ENCODE measurements around the gene HOXB4. TPM values are rescaled to one million over a fixed set of nuclear protein-coding genes. Genes with fewer than 3 reads are reported as not detected.
A peak's percentile ranks its signal among the peaks of the same experiment; 100 is the strongest.

The HOXB4 gene
- total RNA-seq, 4 donors from 2014 or later: 0.18 to 1.8 (median 0.51) TPM

- Histone ChIP-seq H3K36me3 (no peaks in the 10 kb centered on the region), H3K4me1 (peaks cover 0 to 8% of the 10 kb centered on the region in 2 donors), H3K27ac (peak overlapping the region in 2 of 4 donors; percentile 43 to 66), H3K27me3 (peaks cover 98 to 99% (median 98%) of the 10 kb centered on the region in 3 donors), H3K4me3 (peak overlapping the region; percentile 35 to 46 (median 38)), H3K9me3 (no peaks in the 10 kb centered on the region)
- TF ChIP-seq POLR2A (IDR thresholded peaks at IDR 0.05) (no peak), CTCF (IDR thresholded peaks at IDR 0.05 in 4 of 5, conservative IDR thresholded peaks at IDR 0.05 in 1 of 5) (no peak)
- intact Hi-C loops (cut with DNase I; ENCODE audit: low total_unique reads): no loop called here
- in situ Hi-C loops (cut with MboI; ENCODE audit: low sequenced_read_pairs in 4 of 4): no loop called here
- ATAC-seq: no peak
- no peak for DNase-seq
Measured at GRCh38 chr17:48605409-48605919, 27.3 kb upstream of the HOXB4 start.

GRCh38 chr17:48604770-48605329 is 26.7 kb upstream of the HOXB4 start, which contains the start of gene HOXB6:
TSS of gene HOXB6 (minus strand) at chr17:48604986. CDS start at chr17:48598150, 6,836 bp downstream.
- H3K27me3 ChIP-seq: peaks cover 97 to 98% (median 98%) of the 10 kb centered on the region in 3 donors
- DNase-seq: no peak
- intact Hi-C loops (cut with DNase I; ENCODE audit: low total_unique reads) (no loop called here), in situ Hi-C loops (cut with MboI; ENCODE audit: low sequenced_read_pairs in 4 of 4) (no loop called here)
- peak within 1 kb of the TSS; percentile 35 to 46 (median 38) for H3K4me3 ChIP-seq
- peak within 1 kb of the TSS in 3 of 4 donors; percentile 43 to 66 (median 47) for H3K27ac ChIP-seq
- ATAC-seq: no peak
- peak; percentile 14 to 28 for TF ChIP-seq POLR2A (IDR thresholded peaks at IDR 0.05)
- TF ChIP-seq CTCF (IDR thresholded peaks at IDR 0.05 in 4 of 5, conservative IDR thresholded peaks at IDR 0.05 in 1 of 5): no peak
- peaks cover 0 to 1% of the 10 kb centered on the region in 2 donors for H3K4me1 ChIP-seq
- H3K36me3 ChIP-seq: no peaks in the 10 kb centered on the region
- no peaks in the 10 kb centered on the region for H3K9me3 ChIP-seq

GRCh38 chr17:48603959-48604769 is 26.0 kb upstream of the HOXB4 start:
- peak overlapping the region in 3 of 4 donors; percentile 43 to 66 (median 47) for H3K27ac ChIP-seq
- in situ Hi-C loops (cut with MboI; ENCODE audit: low sequenced_read_pairs in 4 of 4): no loop called here

More at GRCh38 chr17:48603959-48604769, 26.0 kb upstream of the HOXB4 start:
- no peaks in the 10 kb centered on the region for H3K4me1 ChIP-seq
- H3K4me3 ChIP-seq: peak overlapping the region; percentile 35 to 46 (median 38)
- no peak for TF ChIP-seq POLR2A (IDR thresholded peaks at IDR 0.05)
- TF ChIP-seq CTCF (IDR thresholded peaks at IDR 0.05 in 4 of 5, conservative IDR thresholded peaks at IDR 0.05 in 1 of 5): no peak
- H3K9me3 ChIP-seq: no peaks in the 10 kb centered on the region
- H3K36me3 ChIP-seq: no peaks in the 10 kb centered on the region
- no peak for ATAC-seq
- intact Hi-C loops (cut with DNase I; ENCODE audit: low total_unique reads): no loop called here
- H3K27me3 ChIP-seq: peaks cover 96 to 98% (median 98%) of the 10 kb centered on the region in 3 donors
- no peak for DNase-seq

All from gastrocnemius medialis (tissue), 4 donors.